Activated T-cell treated with anti-CD3 and anti-CD28 coated beads, Interleukin-2, amount 50 U/mL, for 72 hours (primary cell): ENCODE measurements around the gene BMP8B. TPM values are rescaled to one million over a fixed set of nuclear protein-coding genes. Genes with fewer than 3 reads are reported as not detected.

Experiments
- ATAC-seq, 2 donors: fragments of 150-1000 bp; cut with Tn5 transposase; replicated peaks in 1 of 2; 2 replicates each; pipeline ENCODE4 v1.10.0; 2021; ENCODE audit warnings: moderate library complexity in 2 of 2, mild to moderate bottlenecking in 1 of 2
- DNase-seq, 2 donors: peaks; one replicate each; pipeline ENCODE4 v3.0.0; 2021 to 2022; ENCODE audit warnings: mixed read lengths in 1 of 2
- H3K27ac Mint-ChIP-seq: one replicate; pipeline ENCODE4 v1.8.0; 2022; ENCODE audit warnings: mild to moderate bottlenecking, moderate library complexity, mixed read lengths
- H3K27me3 Mint-ChIP-seq: one replicate; pipeline ENCODE4 v1.8.0; 2022; ENCODE audit warnings: low read depth, mixed read lengths
- H3K36me3 Mint-ChIP-seq, 2 donors: one replicate each; pipeline ENCODE4 v1.8.0; 2022; ENCODE audit warnings: mixed read lengths in 2 of 2, mild to moderate bottlenecking in 1 of 2; ENCODE audit not compliant: insufficient read depth in 2 of 2
- H3K4me1 Mint-ChIP-seq: one replicate; pipeline ENCODE4 v1.8.0; 2022; ENCODE audit warnings: low read depth, mixed read lengths
- H3K4me3 Mint-ChIP-seq, 2 donors: one replicate each; pipeline ENCODE4 v1.8.0; 2022; ENCODE audit warnings: mild to moderate bottlenecking in 2 of 2, mixed read lengths in 2 of 2, moderate library complexity in 2 of 2
- H3K9me3 Mint-ChIP-seq, 2 donors: one replicate each; pipeline ENCODE4 v1.8.0; 2022; ENCODE audit warnings: mixed read lengths in 2 of 2
- total RNA-seq, 2 donors: library from RNA; stranded (reverse); gene quantifications; one replicate each; pipeline ENCODE4 v1.2.3, GENCODE V29; 2022

The BMP8B gene
- total RNA-seq, 2 donors from 2014 or later = 0.69 to 1.5 TPM

DNA sequence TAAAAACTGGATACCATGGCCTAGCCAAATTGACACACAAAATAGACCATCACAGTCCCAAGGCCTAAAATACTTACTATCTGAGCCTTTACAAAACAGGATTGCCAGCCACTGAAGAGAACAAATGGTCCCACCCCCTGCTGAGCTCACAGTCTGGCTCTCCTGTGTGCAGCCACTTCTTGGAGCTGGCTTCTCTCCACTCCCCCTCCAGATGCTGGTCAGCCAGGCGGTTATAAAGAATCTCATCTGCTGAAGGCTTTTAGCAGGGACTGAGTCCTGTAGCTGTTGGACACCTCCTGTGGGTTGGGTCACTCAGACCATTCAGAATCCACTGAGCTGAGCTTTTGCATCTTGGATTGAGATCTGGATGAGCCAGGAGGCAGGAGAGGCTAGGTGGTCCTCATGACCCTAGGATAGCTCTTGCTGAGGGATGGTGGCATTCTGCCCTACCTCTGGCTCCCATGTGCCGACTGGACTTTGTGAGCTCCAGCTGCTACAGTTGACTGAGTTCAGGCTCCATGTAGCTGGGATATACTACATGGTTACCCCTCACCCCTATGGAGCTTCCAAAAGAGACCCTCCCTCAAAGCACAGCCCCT lies 33.7 kb downstream of the BMP8B start:
- no peaks in the 10 kb centered on the region for H3K4me1 Mint-ChIP-seq
- peaks cover 5 to 24% of the 10 kb centered on the region in 2 donors for H3K36me3 Mint-ChIP-seq
- H3K9me3 Mint-ChIP-seq = no peaks in the 10 kb centered on the region
- DNase-seq (no peak), ATAC-seq (no peak)
- no peak overlapping the region for H3K27ac Mint-ChIP-seq
- H3K4me3 Mint-ChIP-seq = no peak overlapping the region
- no peaks in the 10 kb centered on the region for H3K27me3 Mint-ChIP-seq

- ATAC-seq (no peak), DNase-seq (no peak)
- H3K27me3 Mint-ChIP-seq = no peaks in the 10 kb centered on the region
- peaks cover 10 to 31% of the 10 kb centered on the region in 2 donors for H3K36me3 Mint-ChIP-seq
- no peak overlapping the region for H3K27ac Mint-ChIP-seq
- no peak overlapping the region for H3K4me3 Mint-ChIP-seq
- no peaks in the 10 kb centered on the region for H3K4me1 Mint-ChIP-seq
- no peaks in the 10 kb centered on the region for H3K9me3 Mint-ChIP-seq
Observed at GRCh38 chr1:39754026-39754570, 34.6 kb downstream of the BMP8B start.

DNA sequence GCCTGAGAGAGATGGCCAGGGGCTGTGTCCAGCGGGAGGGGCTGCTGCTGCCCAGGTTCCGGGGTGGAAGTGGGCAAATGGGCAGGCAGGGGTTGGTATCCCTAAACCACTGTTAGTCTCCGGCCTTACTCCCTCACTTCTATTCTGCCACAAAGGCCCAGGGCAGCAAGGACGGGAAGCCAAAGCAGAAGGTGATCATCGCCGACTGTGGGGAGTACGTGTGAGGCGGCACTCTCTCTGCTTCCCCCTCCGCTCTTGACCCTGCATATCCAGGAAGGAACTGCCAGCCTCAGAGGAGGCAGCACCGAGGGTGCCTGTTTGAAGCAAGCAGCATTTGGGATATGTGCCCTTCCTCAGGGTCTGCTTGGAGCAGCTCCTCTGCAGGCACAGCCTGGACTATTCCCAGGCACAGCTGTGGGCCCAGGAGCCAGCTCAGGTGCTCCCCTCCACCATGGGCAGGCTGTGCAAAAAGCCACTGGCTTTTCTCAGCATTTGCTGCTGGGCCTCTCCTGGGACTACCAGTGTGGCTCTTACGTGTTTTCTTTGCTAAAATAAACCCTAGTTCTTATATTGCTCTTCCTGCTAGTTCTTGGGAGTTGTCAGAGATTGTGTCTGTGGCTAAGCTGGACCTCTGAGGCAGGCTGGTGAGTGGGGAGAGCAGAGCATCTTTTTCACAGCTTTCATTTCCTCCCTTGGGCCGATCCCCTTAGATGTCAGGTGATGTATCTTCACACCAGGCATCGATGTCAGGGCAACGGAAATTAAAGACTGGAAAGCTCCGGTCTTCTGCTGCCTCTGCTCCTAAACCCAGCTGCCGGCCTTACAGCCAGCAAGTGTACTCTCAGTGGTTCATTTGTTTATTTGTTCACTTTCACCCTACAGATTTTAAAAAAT lies 35.3 kb downstream of the BMP8B start:
- H3K4me3 Mint-ChIP-seq = no peak overlapping the region

DNA sequence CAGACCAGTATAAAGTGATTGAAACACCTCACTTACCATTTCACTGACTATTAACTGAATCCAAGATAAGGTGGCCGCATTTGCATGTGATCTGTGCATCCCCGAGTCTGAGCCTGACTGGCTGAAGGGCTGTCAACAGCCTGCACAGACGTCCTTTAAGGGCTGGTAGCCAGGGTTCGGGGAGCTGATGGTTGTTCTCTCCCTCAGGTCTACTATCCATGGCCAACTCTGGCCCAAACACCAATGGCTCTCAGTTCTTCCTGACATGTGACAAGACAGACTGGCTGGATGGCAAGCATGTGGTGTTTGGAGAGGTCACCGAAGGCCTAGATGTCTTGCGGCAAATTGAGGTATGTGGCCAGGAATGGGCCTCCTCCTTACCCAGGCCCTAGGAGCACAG lies 36.0 kb downstream of the BMP8B start:
- H3K4me3 Mint-ChIP-seq = no peak overlapping the region
- no peaks in the 10 kb centered on the region for H3K4me1 Mint-ChIP-seq
- ATAC-seq = no peak
- H3K27ac Mint-ChIP-seq = no peak overlapping the region
- peaks cover 10 to 36% of the 10 kb centered on the region in 2 donors for H3K36me3 Mint-ChIP-seq
- no peak for DNase-seq
- no peaks in the 10 kb centered on the region for H3K9me3 Mint-ChIP-seq
- H3K27me3 Mint-ChIP-seq = no peaks in the 10 kb centered on the region

More for the DNA sequence above, 35.3 kb downstream of the BMP8B start:
- H3K27me3 Mint-ChIP-seq = no peaks in the 10 kb centered on the region
- H3K36me3 Mint-ChIP-seq = peaks cover 10 to 31% of the 10 kb centered on the region in 2 donors
- no peak overlapping the region for H3K27ac Mint-ChIP-seq
- no peaks in the 10 kb centered on the region for H3K4me1 Mint-ChIP-seq
- H3K9me3 Mint-ChIP-seq = no peaks in the 10 kb centered on the region
- ATAC-seq (no peak), DNase-seq (no peak)

DNA sequence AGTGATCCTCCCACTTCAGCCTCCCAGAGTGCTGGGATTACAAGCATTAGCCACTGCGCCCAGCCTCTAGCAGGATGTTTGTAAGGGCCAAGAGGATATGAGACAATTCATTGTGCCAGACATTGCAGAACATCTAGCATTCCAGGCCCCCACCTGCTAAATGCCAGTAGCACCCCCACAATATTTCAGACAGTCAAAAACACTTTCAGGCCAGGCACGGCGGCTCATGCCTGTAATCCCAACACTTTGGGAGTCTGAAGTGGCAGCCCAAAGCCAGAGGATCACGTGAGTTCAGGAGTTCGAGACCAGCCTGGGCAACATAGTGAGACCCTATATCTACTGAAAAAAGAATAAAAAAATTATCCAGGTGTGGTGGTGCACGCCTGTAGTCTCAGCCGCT lies 37.1 kb downstream of the BMP8B start:
- no peak for DNase-seq
- H3K4me3 Mint-ChIP-seq = no peak overlapping the region
- H3K9me3 Mint-ChIP-seq = no peaks in the 10 kb centered on the region
- ATAC-seq = no peak
- H3K4me1 Mint-ChIP-seq = no peaks in the 10 kb centered on the region
- peaks cover 10 to 38% of the 10 kb centered on the region in 2 donors for H3K36me3 Mint-ChIP-seq
- H3K27ac Mint-ChIP-seq = no peak overlapping the region
- no peaks in the 10 kb centered on the region for H3K27me3 Mint-ChIP-seq

DNA sequence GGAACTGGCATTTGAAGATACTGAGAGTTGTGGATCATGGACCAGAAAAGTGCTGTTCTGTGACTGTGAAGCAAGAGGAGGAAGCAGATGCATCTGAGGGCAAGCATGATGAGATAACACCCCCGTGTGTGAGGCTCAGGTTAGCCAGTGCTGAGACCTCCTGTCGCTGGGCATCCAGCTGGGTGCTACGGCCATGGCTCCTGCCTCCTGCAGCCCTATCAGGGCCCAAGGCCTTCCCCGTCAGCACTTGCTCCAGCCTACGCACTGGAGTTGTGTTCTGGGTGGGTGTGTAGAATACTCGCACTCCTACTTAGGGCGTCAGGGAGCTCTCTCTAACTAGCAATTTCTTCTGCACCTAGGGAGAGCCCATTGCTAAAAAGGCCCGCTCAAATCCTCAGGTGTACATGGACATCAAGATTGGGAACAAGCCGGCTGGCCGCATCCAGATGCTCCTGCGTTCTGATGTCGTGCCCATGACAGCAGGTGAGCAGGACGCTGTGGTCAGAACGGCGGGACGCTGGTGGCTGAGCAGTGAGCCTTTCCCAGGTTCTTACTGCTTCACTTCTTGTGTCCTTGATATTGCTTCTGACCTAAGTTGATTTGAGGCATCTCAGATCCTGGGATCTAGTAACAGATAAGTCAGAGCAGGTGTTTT lies 43.5 kb downstream of the BMP8B start:
- Mint-ChIP-seq H3K4me3 (no peak overlapping the region), H3K9me3 (no peaks in the 10 kb centered on the region), H3K27me3 (no peaks in the 10 kb centered on the region)

GRCh38 chr1:39738622-39739366 lies 49.9 kb downstream of the BMP8B start, which contains the start of gene PPIE:
Gene PPIE (plus strand): TSS chr1:39738882. CDS start chr1:39738901, 19 bp downstream.
- Mint-ChIP-seq H3K36me3 (peaks cover 6 to 22% of the 10 kb centered on the region in 2 donors), H3K4me3 (peak within 1 kb of the TSS; percentile 91 to 95), H3K27me3 (peaks cover 10% of the 10 kb centered on the region), H3K9me3 (peaks cover 1 to 2% of the 10 kb centered on the region in 2 donors), H3K4me1 (peaks cover 53% of the 10 kb centered on the region), H3K27ac (peak within 1 kb of the TSS; percentile 93)
- DNase-seq (peak; percentile 94 to 96), ATAC-seq (peak; percentile 99 to 100)

More for the DNA sequence above, 43.5 kb downstream of the BMP8B start:
- DNase-seq = no peak
- H3K27ac Mint-ChIP-seq = no peak overlapping the region
- no peak for ATAC-seq
- H3K36me3 Mint-ChIP-seq = peaks cover 11 to 47% of the 10 kb centered on the region in 2 donors
- peaks cover 16% of the 10 kb centered on the region for H3K4me1 Mint-ChIP-seq

DNA sequence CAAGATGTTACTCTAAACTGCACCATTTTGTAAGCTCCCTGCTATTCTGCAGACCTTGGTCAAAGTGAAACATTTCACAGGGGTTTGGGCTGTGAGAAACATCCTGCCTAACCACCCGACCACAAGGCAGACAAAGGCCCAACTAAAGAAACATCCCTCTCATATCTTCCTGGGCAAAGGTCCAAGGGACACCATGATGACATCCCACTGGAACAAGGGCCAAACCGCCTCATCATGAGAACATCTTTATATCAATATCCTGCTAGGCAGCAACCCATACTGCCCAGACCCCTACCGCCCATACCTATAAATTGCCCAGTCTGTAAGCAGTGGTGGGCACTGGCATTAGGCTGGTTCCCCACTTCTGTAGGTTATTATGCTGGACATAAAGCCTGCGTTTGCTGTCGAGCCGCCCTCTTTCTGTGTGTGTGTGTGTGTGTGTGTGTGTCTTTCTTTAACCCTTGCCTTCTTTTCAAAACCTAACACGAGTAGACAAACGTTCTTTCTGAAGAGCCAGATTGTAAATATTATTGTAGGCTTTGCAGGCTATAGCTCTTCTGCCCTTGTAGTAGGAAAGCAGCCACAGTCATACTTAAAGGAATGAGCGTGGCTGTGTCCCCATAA lies 51.0 kb downstream of the BMP8B start:
- Mint-ChIP-seq H3K36me3 (peaks cover 6 to 18% of the 10 kb centered on the region in 2 donors), H3K27me3 (peaks cover 21% of the 10 kb centered on the region), H3K4me1 (peaks cover 61% of the 10 kb centered on the region), H3K4me3 (peak overlapping the region; percentile 39 to 91), H3K27ac (peak overlapping the region; percentile 31), H3K9me3 (peaks cover 1 to 2% of the 10 kb centered on the region in 2 donors)
- DNase-seq (peak in 1 of 2 donors; percentile 23), ATAC-seq (no peak)

DNA sequence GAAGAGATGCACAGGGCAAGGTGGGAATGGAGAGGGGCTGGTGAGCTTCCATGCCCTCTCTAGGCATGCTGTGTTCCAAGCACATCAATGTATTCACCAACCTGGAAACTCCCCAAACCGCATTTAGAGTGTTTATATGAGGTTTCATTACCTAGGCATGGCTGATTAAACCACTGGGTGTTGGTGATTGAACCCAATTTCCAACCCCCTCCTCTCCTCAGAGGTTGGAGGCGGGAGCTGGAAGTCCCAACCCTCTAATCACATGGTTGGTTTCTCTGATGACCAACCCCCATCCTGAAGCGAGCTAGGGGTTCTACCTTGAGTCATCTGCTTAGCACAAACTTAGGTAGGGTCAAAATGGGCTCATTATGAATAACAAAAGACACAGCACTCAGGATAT lies 52.9 kb downstream of the BMP8B start:
- H3K9me3 Mint-ChIP-seq = peaks cover 1 to 2% of the 10 kb centered on the region in 2 donors
- no peak overlapping the region for H3K27ac Mint-ChIP-seq
- peaks cover 33% of the 10 kb centered on the region for H3K27me3 Mint-ChIP-seq
- no peak overlapping the region for H3K4me3 Mint-ChIP-seq
- DNase-seq (no peak), ATAC-seq (no peak)
- peaks cover 55% of the 10 kb centered on the region for H3K4me1 Mint-ChIP-seq
- peaks cover 3 to 4% of the 10 kb centered on the region in 2 donors for H3K36me3 Mint-ChIP-seq

DNA sequence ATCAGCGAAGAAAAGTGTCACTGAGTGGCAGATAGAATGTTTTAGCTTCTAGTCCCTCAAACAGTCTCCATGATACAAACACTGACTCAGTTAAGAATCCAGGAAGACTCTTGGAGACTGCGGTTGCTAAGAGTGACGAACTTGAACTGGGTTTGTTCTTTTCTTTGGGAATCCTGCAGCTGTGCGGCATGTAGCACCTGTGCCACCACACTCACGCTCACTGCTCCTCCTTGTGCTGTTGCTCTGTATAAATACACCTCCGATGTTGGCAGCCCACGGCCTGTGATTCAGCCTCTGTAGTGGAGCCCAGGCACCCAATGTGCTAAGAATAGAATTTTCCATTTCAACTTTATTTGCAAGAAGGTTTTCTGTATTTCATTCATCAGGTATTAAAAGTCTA lies 55.5 kb downstream of the BMP8B start:
- no peaks in the 10 kb centered on the region for H3K36me3 Mint-ChIP-seq
- H3K9me3 Mint-ChIP-seq = peaks cover 0 to 1% of the 10 kb centered on the region in 2 donors
- H3K27ac Mint-ChIP-seq = no peak overlapping the region
- DNase-seq (no peak), ATAC-seq (peak in 1 of 2 donors; percentile 42)
- peaks cover 59% of the 10 kb centered on the region for H3K27me3 Mint-ChIP-seq
- peaks cover 52% of the 10 kb centered on the region for H3K4me1 Mint-ChIP-seq
- no peak overlapping the region for H3K4me3 Mint-ChIP-seq

DNA sequence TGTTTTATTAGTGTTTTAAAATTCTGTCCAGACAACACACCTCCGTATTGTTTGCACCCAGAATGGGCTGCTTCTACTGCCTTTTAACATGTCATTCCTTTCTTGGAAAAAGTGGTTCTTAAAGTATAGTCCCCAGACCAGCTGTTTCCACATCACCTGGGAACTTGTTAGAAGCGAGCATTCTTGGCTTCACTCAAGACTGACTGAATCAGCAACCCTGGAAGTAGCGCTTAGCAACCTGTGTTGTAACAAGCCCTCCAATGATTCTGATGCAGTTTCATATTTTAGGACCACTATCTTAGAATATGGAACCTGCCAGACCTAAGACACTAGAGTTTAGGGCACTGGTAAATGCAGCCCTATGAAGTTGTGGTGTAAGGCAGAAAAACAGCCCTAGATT lies 55.9 kb downstream of the BMP8B start:
- no peak for ATAC-seq
- H3K27ac Mint-ChIP-seq = no peak overlapping the region
- H3K4me3 Mint-ChIP-seq = no peak overlapping the region
- H3K36me3 Mint-ChIP-seq = no peaks in the 10 kb centered on the region
- H3K4me1 Mint-ChIP-seq = peaks cover 52% of the 10 kb centered on the region
- DNase-seq = no peak
- peaks cover 63% of the 10 kb centered on the region for H3K27me3 Mint-ChIP-seq
- H3K9me3 Mint-ChIP-seq = peaks cover 0 to 1% of the 10 kb centered on the region in 2 donors

DNA sequence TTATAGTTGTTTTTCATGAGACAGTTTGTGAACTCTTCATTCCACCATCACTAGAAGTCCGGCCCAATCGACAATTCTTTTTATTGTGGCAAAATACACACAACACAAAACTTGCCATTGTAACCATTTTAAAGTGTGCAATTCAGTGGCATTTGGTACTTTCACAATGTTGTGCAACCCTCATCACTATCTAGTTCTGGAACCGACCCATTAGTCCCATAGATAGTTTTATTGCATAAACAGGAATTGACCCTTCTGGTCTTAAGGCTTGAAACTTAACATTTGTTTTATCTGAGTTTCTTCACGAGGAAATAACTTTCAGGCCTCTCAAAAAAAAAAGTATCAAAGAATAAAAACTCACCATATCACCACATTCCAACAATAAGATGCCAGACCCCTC lies 58.8 kb downstream of the BMP8B start:
- Mint-ChIP-seq H3K4me3 (no peak overlapping the region), H3K27me3 (peaks cover 88% of the 10 kb centered on the region), H3K9me3 (no peaks in the 10 kb centered on the region), H3K4me1 (peaks cover 42% of the 10 kb centered on the region), H3K36me3 (no peaks in the 10 kb centered on the region), H3K27ac (no peak overlapping the region)
- DNase-seq (no peak), ATAC-seq (no peak)
